GM23338 (cell line): Measurements from ENCODE around the gene MESP1. TPM values are rescaled to one million over a fixed set of nuclear protein-coding genes. Genes with fewer than 3 reads are reported as not detected.

Experiments
- ATAC-seq: fragments of 200-7000 bp; cut with Tn5 transposase; 3 replicates; pipeline ENCODE4 v1.9.1; 2020
- DNase-seq: peaks from one replicate; pipeline ENCODE4 v3.0.0-alpha.2; 2015; ENCODE audit warnings: low spot score
- H2AFZ ChIP-seq: fragments of 200-600 bp; sonication (generic); 2 replicates; pipeline ENCODE4 v1.8.0; 2016; ENCODE audit warnings: antibody characterized with exemption, mild to moderate bottlenecking, moderate library complexity
- H3F3A ChIP-seq: fragments of 200-600 bp; sonication (generic); replicated peaks from 2 replicates; pipeline ENCODE4 v1.8.0; 2017; ENCODE audit warnings: antibody characterized with exemption, mixed run types, low read depth
- H3K27ac ChIP-seq: fragments of 200-600 bp; sonication (generic); 2 replicates; pipeline ENCODE4 v1.6.1; 2016; ENCODE audit warnings: low read depth
- H3K27me3 ChIP-seq: fragments of 200-600 bp; sonication (generic); 2 replicates; pipeline ENCODE4 v1.8.0; 2016; ENCODE audit warnings: mild to moderate bottlenecking, mixed run types, moderate library complexity; ENCODE audit not compliant: insufficient read depth
- H3K36me3 ChIP-seq: fragments of 200-600 bp; sonication (generic); 2 replicates; pipeline ENCODE4 v1.8.0; 2016; ENCODE audit warnings: mild to moderate bottlenecking; ENCODE audit not compliant: insufficient read depth
- H3K4me1 ChIP-seq: fragments of 200-600 bp; sonication (generic); 2 replicates; pipeline ENCODE4 v1.8.0; 2016; ENCODE audit warnings: mild to moderate bottlenecking, moderate library complexity; ENCODE audit not compliant: insufficient read depth
- H3K4me2 ChIP-seq: fragments of 200-600 bp; sonication (generic); 2 replicates; pipeline ENCODE4 v1.7.1; 2017; ENCODE audit warnings: mixed run types
- H3K4me3 ChIP-seq: fragments of 200-600 bp; sonication (generic); 2 replicates; pipeline ENCODE4 v1.6.1; 2016; ENCODE audit warnings: mixed run types
- H3K79me2 ChIP-seq: fragments of 200-600 bp; sonication (generic); replicated peaks from 2 replicates; pipeline ENCODE4 v1.8.0; 2017; ENCODE audit warnings: mild to moderate bottlenecking; ENCODE audit not compliant: insufficient read depth
- H3K9me2 ChIP-seq: fragments of 200-600 bp; sonication (generic); 2 replicates; pipeline ENCODE4 v1.8.0; 2017; ENCODE audit not compliant: insufficient read depth
- H4K20me1 ChIP-seq: fragments of 200-600 bp; sonication (generic); replicated peaks from 2 replicates; pipeline ENCODE4 v1.8.0; 2017; ENCODE audit warnings: mild to moderate bottlenecking; ENCODE audit not compliant: insufficient read depth
- H3K27ac Mint-ChIP-seq: 2 replicates; pipeline ENCODE4 v1.8.0; 2020; ENCODE audit warnings: inconsistent platforms, mild to moderate bottlenecking, moderate library complexity, mixed read lengths
- H3K27me3 Mint-ChIP-seq: 3 replicates; pipeline ENCODE4 v1.8.0; 2022; ENCODE audit warnings: low read depth, mild to moderate bottlenecking, moderate library complexity, mixed read lengths, inconsistent platforms; ENCODE audit not compliant: insufficient read depth, poor library complexity
- H3K36me3 Mint-ChIP-seq: 3 replicates; pipeline ENCODE4 v1.8.0; 2021; ENCODE audit warnings: low read depth, mild to moderate bottlenecking, inconsistent platforms, moderate library complexity, mixed read lengths
- H3K4me1 Mint-ChIP-seq: 3 replicates; pipeline ENCODE4 v1.8.0; 2020; ENCODE audit warnings: mild to moderate bottlenecking, inconsistent platforms, mixed read lengths
- H3K4me3 Mint-ChIP-seq: 3 replicates; pipeline ENCODE4 v1.8.0; 2021; ENCODE audit warnings: moderate library complexity, mild to moderate bottlenecking, inconsistent platforms, mixed read lengths
- H3K9me3 Mint-ChIP-seq: 3 replicates; pipeline ENCODE4 v1.8.0; 2020; ENCODE audit warnings: moderate library complexity, mild to moderate bottlenecking, inconsistent platforms, mixed read lengths
- CREB1 ChIP-seq: fragments of 250-450 bp; sonication (Bioruptor Pico); IDR thresholded peaks from 2 replicates; pipeline ENCODE4 v1.5.0; 2020; ENCODE audit warnings: low read depth, mild to moderate bottlenecking, moderate library complexity
- EZH2 ChIP-seq: fragments of 200-600 bp; sonication (generic); IDR thresholded peaks from one replicate; pipeline ENCODE4 v1.8.0; 2017; ENCODE audit warnings: antibody characterized with exemption, mild to moderate bottlenecking, low read depth; ENCODE audit not compliant: unreplicated experiment
- JUNB ChIP-seq: IDR thresholded peaks from one replicate; pipeline ENCODE4 v1.6.1; 2016; ENCODE audit warnings: antibody characterized with exemption; ENCODE audit not compliant: unreplicated experiment
- NANOG ChIP-seq: IDR thresholded peaks from 2 replicates; pipeline ENCODE4 v1.6.1; 2016; ENCODE audit warnings: antibody characterized with exemption, borderline replicate concordance
- polyA plus RNA-seq: library from polyadenylated mRNA; unstranded; fragments of >200 nt; fragmentation: Nextera tagmentation; extraction: Ambion mirVana; gene quantifications from 2 replicates; pipeline ENCODE4 v1.2.1, GENCODE V29; 2016
- total RNA-seq: library from RNA; depleted of rRNA; stranded (reverse); fragments of >200 nt; shearing (Covaris generic); gene quantifications from 2 replicates; pipeline ENCODE4 v1.2.3, GENCODE V29; 2014
- TF ChIP-seq, protein P1 (sequence below): IDR thresholded peaks from 2 replicates; pipeline ENCODE4 v1.6.1; 2016; ENCODE audit warnings: antibody characterized with exemption
- TF ChIP-seq, protein P2 (sequence below): fragments of 250-450 bp; sonication (Bioruptor Pico); IDR thresholded peaks from 2 replicates; pipeline ENCODE4 v1.5.0; 2020; ENCODE audit warnings: mild to moderate bottlenecking, moderate library complexity
- TF ChIP-seq, protein P3 (sequence below): IDR thresholded peaks from one replicate; pipeline ENCODE4 v1.6.1; 2018; ENCODE audit warnings: antibody characterized with exemption; ENCODE audit not compliant: unreplicated experiment

MESP1 gene
- total and polyA plus RNA-seq, 2 experiments from 2014 or later = 0.21 to 0.91 TPM

DNA sequence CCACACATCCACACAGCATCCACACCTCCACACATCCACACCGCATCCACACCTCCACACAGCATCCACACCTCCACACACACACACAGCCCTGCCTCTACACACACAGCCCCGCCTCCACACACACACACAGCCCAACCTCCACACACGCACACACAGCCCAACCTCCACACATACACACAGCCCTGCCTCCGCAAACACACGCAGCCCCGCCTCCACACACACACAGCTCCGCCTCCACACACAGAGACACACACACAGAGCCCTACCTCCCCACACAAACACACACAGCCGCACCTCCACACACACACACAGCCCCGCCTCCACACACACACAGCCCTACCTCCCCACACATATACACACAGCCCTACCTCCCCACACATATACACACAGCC, 4.7 kb downstream of the MESP1 start:
- H3K36me3 Mint-ChIP-seq = no peaks in the 10 kb centered on the region
- H3K27me3 Mint-ChIP-seq = peaks cover 16% of the 10 kb centered on the region
- Histone ChIP-seq H4K20me1 (peaks cover 10% of the 10 kb centered on the region; the same call in 1 of the 2 replicates), H2AFZ (no peak overlapping the region), H3F3A (peaks cover 10% of the 10 kb centered on the region; the same call in 1 of the 2 replicates), H3K36me3 (no peaks in the 10 kb centered on the region; the same call in 1 of the 2 replicates), H3K9me2 (no peaks in the 10 kb centered on the region), H3K27ac (no peak overlapping the region), H3K79me2 (no peaks in the 10 kb centered on the region), H3K4me1 (peaks cover 27% of the 10 kb centered on the region), H3K27me3 (peaks cover 59% of the 10 kb centered on the region), H3K4me2 (no peak overlapping the region), H3K4me3 (no peak overlapping the region)
- no peaks in the 10 kb centered on the region for H3K9me3 Mint-ChIP-seq
- H3K4me1 Mint-ChIP-seq = peaks cover 18% of the 10 kb centered on the region
- no peak overlapping the region for H3K4me3 Mint-ChIP-seq
- H3K27ac Mint-ChIP-seq = no peak overlapping the region
- TF ChIP-seq, protein P1, sequence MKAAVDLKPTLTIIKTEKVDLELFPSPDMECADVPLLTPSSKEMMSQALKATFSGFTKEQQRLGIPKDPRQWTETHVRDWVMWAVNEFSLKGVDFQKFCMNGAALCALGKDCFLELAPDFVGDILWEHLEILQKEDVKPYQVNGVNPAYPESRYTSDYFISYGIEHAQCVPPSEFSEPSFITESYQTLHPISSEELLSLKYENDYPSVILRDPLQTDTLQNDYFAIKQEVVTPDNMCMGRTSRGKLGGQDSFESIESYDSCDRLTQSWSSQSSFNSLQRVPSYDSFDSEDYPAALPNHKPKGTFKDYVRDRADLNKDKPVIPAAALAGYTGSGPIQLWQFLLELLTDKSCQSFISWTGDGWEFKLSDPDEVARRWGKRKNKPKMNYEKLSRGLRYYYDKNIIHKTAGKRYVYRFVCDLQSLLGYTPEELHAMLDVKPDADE = no peak
- TF ChIP-seq, protein P2, sequence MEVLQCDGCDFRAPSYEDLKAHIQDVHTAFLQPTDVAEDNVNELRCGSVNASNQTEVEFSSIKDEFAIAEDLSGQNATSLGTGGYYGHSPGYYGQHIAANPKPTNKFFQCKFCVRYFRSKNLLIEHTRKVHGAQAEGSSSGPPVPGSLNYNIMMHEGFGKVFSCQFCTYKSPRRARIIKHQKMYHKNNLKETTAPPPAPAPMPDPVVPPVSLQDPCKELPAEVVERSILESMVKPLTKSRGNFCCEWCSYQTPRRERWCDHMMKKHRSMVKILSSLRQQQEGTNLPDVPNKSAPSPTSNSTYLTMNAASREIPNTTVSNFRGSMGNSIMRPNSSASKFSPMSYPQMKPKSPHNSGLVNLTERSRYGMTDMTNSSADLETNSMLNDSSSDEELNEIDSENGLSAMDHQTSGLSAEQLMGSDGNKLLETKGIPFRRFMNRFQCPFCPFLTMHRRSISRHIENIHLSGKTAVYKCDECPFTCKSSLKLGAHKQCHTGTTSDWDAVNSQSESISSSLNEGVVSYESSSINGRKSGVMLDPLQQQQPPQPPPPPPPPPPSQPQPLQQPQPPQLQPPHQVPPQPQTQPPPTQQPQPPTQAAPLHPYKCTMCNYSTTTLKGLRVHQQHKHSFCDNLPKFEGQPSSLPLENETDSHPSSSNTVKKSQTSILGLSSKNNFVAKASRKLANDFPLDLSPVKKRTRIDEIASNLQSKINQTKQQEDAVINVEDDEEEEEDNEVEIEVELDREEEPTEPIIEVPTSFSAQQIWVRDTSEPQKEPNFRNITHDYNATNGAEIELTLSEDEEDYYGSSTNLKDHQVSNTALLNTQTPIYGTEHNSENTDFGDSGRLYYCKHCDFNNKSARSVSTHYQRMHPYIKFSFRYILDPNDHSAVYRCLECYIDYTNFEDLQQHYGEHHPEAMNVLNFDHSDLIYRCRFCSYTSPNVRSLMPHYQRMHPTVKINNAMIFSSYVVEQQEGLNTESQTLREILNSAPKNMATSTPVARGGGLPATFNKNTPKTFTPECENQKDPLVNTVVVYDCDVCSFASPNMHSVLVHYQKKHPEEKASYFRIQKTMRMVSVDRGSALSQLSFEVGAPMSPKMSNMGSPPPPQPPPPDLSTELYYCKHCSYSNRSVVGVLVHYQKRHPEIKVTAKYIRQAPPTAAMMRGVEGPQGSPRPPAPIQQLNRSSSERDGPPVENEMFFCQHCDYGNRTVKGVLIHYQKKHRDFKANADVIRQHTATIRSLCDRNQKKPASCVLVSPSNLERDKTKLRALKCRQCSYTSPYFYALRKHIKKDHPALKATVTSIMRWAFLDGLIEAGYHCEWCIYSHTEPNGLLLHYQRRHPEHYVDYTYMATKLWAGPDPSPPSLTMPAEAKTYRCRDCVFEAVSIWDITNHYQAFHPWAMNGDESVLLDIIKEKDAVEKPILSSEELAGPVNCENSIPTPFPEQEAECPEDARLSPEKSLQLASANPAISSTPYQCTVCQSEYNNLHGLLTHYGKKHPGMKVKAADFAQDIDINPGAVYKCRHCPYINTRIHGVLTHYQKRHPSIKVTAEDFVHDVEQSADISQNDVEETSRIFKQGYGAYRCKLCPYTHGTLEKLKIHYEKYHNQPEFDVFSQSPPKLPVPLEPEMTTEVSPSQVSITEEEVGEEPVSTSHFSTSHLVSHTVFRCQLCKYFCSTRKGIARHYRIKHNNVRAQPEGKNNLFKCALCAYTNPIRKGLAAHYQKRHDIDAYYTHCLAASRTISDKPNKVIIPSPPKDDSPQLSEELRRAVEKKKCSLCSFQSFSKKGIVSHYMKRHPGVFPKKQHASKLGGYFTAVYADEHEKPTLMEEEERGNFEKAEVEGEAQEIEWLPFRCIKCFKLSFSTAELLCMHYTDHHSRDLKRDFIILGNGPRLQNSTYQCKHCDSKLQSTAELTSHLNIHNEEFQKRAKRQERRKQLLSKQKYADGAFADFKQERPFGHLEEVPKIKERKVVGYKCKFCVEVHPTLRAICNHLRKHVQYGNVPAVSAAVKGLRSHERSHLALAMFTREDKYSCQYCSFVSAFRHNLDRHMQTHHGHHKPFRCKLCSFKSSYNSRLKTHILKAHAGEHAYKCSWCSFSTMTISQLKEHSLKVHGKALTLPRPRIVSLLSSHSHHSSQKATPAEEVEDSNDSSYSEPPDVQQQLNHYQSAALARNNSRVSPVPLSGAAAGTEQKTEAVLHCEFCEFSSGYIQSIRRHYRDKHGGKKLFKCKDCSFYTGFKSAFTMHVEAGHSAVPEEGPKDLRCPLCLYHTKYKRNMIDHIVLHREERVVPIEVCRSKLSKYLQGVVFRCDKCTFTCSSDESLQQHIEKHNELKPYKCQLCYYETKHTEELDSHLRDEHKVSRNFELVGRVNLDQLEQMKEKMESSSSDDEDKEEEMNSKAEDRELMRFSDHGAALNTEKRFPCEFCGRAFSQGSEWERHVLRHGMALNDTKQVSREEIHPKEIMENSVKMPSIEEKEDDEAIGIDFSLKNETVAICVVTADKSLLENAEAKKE = no peak
- ATAC-seq (no peak), DNase-seq (no peak)

DNA sequence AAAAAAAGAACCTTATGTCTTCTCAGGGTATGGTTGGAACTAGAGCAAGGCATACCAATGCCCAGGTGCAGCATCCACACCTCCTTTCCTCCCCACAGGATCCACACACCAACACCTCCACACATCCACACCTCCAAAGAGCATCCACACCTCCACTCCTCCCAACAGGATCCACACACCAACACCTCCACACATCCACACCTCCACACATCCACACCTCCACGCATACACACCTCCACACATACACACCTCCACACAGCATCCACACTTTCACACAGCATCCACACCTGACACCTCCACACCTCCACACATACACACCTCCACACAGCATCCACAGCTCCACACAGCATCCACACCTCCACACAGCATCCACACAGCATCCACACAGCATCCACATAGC, 5.3 kb downstream of the MESP1 start:
- H3K27me3 ChIP-seq = peaks cover 55% of the 10 kb centered on the region
- peaks cover 18% of the 10 kb centered on the region for H3K4me1 Mint-ChIP-seq
- no peaks in the 10 kb centered on the region for H3K9me3 Mint-ChIP-seq
- no peak overlapping the region for H2AFZ ChIP-seq
- H3K36me3 ChIP-seq = no peaks in the 10 kb centered on the region; the same call in 1 of the 2 replicates
- TF ChIP-seq EZH2 = no peak
- no peak for TF ChIP-seq JUNB
- TF ChIP-seq NANOG = no peak
- TF ChIP-seq CREB1 = no peak
- TF ChIP-seq, protein P3, sequence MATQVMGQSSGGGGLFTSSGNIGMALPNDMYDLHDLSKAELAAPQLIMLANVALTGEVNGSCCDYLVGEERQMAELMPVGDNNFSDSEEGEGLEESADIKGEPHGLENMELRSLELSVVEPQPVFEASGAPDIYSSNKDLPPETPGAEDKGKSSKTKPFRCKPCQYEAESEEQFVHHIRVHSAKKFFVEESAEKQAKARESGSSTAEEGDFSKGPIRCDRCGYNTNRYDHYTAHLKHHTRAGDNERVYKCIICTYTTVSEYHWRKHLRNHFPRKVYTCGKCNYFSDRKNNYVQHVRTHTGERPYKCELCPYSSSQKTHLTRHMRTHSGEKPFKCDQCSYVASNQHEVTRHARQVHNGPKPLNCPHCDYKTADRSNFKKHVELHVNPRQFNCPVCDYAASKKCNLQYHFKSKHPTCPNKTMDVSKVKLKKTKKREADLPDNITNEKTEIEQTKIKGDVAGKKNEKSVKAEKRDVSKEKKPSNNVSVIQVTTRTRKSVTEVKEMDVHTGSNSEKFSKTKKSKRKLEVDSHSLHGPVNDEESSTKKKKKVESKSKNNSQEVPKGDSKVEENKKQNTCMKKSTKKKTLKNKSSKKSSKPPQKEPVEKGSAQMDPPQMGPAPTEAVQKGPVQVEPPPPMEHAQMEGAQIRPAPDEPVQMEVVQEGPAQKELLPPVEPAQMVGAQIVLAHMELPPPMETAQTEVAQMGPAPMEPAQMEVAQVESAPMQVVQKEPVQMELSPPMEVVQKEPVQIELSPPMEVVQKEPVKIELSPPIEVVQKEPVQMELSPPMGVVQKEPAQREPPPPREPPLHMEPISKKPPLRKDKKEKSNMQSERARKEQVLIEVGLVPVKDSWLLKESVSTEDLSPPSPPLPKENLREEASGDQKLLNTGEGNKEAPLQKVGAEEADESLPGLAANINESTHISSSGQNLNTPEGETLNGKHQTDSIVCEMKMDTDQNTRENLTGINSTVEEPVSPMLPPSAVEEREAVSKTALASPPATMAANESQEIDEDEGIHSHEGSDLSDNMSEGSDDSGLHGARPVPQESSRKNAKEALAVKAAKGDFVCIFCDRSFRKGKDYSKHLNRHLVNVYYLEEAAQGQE = no peak
- no peak overlapping the region for H3K4me3 ChIP-seq
- peaks cover 15% of the 10 kb centered on the region for H3K27me3 Mint-ChIP-seq
- no peaks in the 10 kb centered on the region for H3K79me2 ChIP-seq
- peaks cover 11% of the 10 kb centered on the region; the same call in 1 of the 2 replicates for H4K20me1 ChIP-seq
- ATAC-seq = no peak
- peaks cover 26% of the 10 kb centered on the region for H3K4me1 ChIP-seq
- H3F3A ChIP-seq = peaks cover 10% of the 10 kb centered on the region; the same call in 1 of the 2 replicates
- no peak overlapping the region for H3K27ac Mint-ChIP-seq
- DNase-seq = no peak
- H3K36me3 Mint-ChIP-seq = no peaks in the 10 kb centered on the region
- no peaks in the 10 kb centered on the region for H3K9me2 ChIP-seq
- H3K4me3 Mint-ChIP-seq = no peak overlapping the region
- H3K4me2 ChIP-seq = no peak overlapping the region
- no peak overlapping the region for H3K27ac ChIP-seq
